ENCODE measurements around the gene RAB1A.

RAB1A gene

DNA sequence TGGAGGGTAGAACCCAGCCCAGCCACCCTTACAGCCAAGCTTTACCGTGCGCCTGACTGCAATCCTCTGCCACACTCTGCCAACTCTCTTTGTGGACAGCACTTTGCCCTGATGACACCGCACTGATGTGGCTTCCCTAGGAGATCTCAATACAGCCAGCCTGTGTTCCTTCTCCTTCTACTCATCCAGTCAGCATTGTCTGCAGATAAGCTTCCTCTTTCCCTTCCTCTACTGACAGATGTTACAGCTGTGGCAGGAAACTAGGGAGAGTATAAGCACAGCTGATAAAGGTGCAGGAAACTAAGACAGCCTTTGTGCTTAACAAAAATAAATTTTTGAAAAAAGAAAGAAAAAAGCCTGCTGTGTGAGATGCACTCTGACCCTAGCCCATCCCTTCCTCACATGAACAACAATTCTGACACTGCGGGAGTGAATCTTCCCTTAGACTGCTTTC is 48.6 kb downstream of the RAB1A start:
- no peak for DNase-seq

- no peak for DNase-seq
Measured at GRCh38 chr2:65079017-65079416, 50.9 kb downstream of the RAB1A start.

- DNase-seq = no peak
Measured at GRCh38 chr2:65077898-65078297, 52.0 kb downstream of the RAB1A start.

- no peak for DNase-seq
Measured at GRCh38 chr2:65076345-65076710, 53.6 kb downstream of the RAB1A start.

DNA sequence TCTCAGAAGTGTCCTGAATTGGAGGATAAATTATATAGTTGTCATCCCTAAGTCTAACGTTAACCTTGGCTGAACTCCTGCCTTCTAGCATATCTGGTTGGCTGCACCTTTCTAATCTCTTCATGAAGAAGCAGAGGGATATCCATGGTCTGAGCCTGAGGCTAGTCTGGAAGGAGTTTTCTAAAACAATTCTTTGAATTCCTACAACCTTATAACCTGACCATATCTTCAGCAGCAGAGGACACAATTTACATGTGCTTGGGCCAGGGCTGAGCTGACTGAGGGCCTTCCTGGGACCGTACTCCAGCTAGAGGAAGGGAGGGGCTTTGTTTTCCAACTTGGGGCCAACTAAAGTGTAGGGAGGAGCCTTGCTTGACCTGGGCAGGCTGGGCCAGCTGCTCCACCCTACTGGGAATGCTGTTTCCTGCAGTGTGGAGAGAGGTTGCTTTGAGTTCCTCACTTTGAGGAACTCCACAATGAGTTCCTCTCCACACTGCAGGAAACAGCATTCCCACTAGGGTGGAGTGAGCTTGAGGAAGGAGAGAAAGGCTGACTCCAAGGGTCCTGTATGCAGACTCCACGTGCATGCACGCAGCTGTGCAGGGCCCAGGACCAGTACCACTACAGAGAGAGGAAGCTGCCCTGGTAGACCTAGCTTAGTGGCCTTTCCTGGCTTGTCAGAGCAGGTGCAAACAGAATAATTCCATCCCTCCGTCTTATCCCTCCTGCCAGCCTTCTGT is 54.1 kb downstream of the RAB1A start:
- no peak for DNase-seq

DNA sequence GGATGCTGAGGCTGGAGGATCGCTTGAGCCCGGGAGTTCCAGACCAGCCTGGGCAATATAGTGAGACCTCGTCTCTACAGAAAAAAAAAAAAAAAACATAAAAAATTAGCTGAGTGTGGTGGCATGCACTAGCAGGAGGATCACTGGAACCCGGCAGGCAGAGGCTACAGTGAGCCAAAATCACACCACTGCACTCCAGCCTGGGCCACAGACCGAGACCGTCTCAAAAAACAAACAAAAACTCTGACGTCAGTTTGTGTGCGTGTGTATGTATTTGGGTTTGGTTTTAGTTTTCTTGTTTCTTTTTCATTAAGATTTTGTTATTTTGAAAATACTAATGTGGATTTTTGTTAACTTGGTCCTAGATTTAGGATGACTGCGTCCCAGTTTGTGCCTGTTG is 54.7 kb downstream of the RAB1A start:
- DNase-seq = no peak

DNA sequence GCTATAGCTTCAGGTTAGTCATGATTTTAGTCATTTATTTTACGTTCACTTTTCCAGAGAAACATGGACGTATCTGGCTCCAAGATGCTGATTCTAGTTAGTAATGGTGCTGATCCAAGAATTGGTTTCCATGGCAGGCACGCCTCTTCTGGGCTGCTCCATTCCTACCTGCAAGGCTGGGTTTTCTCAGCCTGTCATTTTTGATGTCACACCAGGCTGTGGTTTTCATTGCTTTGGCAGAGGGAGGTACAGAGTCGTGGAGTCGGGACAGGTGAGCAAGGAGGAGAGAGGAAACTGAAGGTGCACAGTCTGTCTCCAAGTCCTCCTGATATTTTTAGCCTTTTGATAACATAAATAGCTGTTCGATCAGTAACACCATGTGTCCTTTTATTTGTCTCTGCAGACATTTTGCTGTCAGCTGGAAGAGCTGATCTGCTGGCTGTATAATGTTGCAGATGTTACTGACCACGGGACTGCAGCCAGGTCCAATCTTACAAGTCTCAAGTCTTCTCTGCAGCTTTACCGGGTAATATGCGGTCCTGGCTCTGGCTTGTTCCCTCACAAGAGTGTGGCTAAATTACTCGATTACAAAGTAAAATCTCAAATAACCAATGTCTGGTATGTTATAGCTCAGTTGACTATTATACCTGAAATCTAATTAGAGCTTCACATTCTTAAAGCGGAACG is 55.9 kb downstream of the RAB1A start:
- no peak for DNase-seq

GRCh38 chr2:65072181-65072970 is 57.5 kb downstream of the RAB1A start:
- no peak for DNase-seq

DNA sequence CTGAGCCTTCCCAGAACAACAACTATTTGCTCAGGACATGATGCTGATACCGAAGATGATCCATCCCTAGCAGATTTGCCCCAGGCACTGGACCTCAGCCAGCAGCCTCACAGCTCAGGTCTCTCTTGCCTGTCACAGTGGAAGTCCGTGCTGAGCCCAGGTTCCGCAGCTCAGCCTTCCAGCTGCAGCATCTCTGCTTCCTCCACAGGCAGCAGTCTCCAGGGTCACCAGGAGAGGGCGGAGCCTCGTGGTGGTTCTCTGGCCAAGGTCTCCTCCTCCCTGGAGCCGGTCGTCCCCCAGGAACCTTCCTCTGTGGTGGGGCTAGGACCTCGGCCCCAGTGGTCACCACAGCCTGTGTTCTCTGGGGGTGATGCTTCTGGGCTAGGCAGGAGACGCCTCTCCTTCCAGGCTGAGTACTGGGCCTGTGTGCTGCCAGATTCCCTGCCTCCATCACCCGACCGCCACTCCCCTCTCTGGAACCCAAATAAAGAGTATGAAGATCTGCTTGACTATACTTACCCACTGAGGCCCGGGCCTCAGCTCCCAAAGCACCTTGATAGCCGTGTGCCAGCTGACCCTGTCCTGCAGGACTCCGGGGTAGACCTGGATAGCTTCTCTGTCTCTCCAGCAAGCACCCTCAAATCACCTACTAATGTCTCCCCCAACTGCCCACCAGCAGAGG is 58.3 kb downstream of the RAB1A start:
- no peak for DNase-seq

GRCh38 chr2:65070856-65071255 is 59.0 kb downstream of the RAB1A start:
- no peak for DNase-seq

DNA sequence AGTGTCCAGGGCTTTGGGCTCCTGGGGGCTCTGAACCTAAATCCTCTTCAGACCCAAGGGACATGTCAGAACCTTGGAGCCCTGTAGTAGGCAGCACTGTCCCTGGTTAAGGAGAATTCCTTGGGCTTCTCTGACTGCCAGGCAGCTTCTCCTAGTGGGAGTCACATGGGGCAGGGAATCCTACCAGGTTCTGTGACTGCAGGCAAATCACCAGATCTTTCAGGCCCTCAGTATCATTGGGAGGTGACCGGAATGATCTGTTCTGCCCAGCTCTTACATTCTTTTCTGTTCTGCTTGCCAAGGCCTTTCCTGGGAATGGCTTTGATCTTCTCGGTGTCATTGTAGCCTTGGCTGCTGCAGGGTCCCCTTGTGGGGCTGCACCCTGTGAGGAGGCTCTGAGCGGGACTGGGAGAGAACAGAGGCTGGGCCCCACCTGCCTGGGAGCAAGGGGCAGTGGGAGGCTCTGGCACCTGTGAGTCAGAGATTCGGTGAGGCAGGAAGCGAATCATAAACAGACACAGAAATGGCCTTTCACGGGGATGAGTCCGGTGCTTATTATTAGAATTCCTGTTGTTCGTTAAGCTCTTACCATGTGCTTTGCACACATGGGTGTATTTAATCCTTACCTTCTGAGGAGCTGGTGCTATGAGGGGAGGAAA is 59.6 kb downstream of the RAB1A start:
- no peak for DNase-seq

DNA sequence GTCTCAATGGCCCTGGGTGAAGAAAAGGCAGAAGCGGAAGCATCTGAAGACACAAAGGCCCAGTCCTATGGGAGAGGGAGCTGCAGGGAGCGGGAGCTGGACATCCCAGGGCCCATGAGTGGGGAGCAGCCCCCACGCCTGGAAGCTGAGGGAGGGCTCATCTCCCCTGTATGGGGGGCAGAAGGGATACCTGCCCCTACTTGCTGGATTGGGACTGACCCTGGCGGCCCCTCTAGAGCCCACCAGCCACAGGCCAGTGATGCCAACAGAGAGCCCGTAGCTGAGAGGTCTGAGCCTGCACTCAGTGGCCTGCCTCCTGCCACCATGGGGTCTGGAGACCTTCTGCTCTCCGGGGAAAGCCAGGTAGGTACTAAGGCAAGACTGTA is 60.5 kb downstream of the RAB1A start:
- no peak for DNase-seq

GRCh38 chr2:65067806-65068553 is 61.9 kb downstream of the RAB1A start:
- no peak for DNase-seq

GRCh38 chr2:65064728-65065552 is 65.0 kb downstream of the RAB1A start:
- DNase-seq = no peak

- no peak for DNase-seq
Measured at GRCh38 chr2:65062843-65063825, 66.8 kb downstream of the RAB1A start.

DNA sequence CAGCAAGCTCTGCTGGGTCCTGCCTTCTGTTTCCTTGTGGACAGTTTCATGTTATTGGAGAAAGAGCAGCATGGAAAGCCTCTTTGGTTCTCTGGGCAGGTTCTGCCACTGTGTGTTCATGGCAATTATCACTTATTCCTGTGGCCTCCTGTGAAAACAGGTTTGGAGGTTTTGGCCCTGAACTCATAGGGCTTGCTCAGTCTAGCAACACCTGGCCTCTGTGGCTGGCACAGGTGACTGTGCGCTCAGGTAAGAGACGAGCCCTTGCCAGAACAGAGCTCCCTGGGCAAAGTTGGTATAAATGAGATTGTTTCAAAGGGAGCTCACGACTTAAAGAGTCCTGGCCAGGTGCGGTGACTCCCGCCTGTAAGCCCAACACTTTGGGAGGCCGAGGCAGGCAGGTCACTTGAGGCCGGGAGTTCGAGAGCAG is 68.0 kb downstream of the RAB1A start:
- no peak for DNase-seq

GRCh38 chr2:65061146-65061909 is 68.6 kb downstream of the RAB1A start:
- DNase-seq = no peak

- DNase-seq = no peak
Measured at GRCh38 chr2:65059071-65059470, 70.8 kb downstream of the RAB1A start.

All from NCI-H1105 (cell line).